ENCODE measurements around the gene B3GALT6.

GRCh38 chr1:1232796-1233566 is 944 bp downstream of the B3GALT6 start:
- no peak for TF ChIP-seq GABPA (IDR thresholded peaks at IDR 0.05; ENCODE audit: low read depth)
- TF ChIP-seq POLR2AphosphoS5 (IDR thresholded peaks at IDR 0.05; ENCODE audit: low read depth) = no peak

Measured in HL-60 (cell line).